ENCODE measurements around the gene SNAI3. TPM values are rescaled to one million over a fixed set of nuclear protein-coding genes. Genes with fewer than 3 reads are reported as not detected.
A peak's percentile ranks its signal among the peaks of the same experiment; 100 is the strongest.

Gene SNAI3
- total and polyA plus RNA-seq, 2 of the 8 experiments (the other 6 are each of a cell fraction or from before 2014, with no cell fraction given): 8.5 to 13.3 TPM

DNA sequence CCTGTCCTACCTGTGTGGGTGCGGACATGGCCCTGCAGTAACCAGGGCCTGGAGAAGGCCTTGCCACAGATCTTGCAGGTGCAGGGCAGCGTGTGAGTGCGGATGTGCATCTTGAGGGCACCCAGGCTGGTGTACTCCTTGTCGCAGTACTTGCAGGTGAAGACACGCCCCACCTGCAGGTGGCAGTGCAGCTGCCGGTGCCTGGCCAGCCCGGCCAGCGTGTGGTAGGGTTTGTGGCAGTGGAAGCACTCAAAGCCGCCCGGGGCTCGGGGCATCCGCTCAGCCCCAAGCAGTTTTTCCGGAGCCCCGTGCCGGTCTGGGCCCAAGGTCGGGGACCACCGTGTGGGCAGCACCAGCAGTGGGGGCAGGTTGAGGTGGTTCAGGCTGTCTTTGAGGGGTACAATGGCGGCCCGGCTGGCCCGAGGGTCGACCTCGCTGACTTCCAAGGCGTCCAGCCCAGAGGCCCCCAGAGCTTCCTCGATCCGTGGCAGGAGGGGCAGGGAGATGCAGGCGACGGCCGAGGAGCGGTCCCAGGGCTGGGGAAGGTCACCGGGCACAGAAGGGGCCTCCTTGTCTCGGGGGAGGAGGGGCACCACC lies 5.1 kb downstream of the SNAI3 start:
- H3K4me2 ChIP-seq (ENCODE audit: insufficient read depth in 1 of 2, low read depth in 2 of 2, low read length in 2 of 2): no peak overlapping the region
- H2AFZ ChIP-seq (ENCODE audit: low read length): no peak overlapping the region
- POLR2A ChIA-PET (ENCODE audit: partially characterized antibody): interaction anchor here (1.1 to 2.7 kb wide), 3 partner anchors 9 to 18 kb away, joined by 3 to 9 read pairs (median 3); partner anchors contain the start of gene MVD
- no peak overlapping the region for H3K14ac ChIP-seq (ENCODE audit: insufficient read length)
- H3K79me1 ChIP-seq (ENCODE audit: low read depth, low read length): no peaks in the 10 kb centered on the region
- H4K20me1 ChIP-seq (replicated peaks in 1 of 2; ENCODE audit: control insufficient read depth in 1 of 2, insufficient read depth in 2 of 2, low read length in 2 of 2): peaks cover 0 to 2% of the 10 kb centered on the region in 2 experiments
- CTCF ChIA-PET (ENCODE audit: partially characterized antibody): interaction anchor here (0.6 to 2.8 kb wide), 15 partner anchors 9 to 226 kb away, joined by 3 to 33 read pairs (median 4); partner anchors contain the start of gene MVD
- H2BK20ac ChIP-seq (ENCODE audit: low read length): 0 out of 2 replicates have a peak overlapping the region, but pooled peaks have one; percentile 48
- no peak overlapping the region for H3K27ac ChIP-seq (ENCODE audit: low read depth, low read length)
- no peak overlapping the region for H3K18ac ChIP-seq (ENCODE audit: extremely low read depth, low read length)
- H2AK5ac ChIP-seq (ENCODE audit: low read depth, low read length): no peak overlapping the region
- no peaks in the 10 kb centered on the region for H3K79me2 ChIP-seq (ENCODE audit: control insufficient read depth in 1 of 2, insufficient read depth in 2 of 2, low read length in 2 of 2)
- H3K56ac ChIP-seq (replicated peaks; ENCODE audit: insufficient read length, low read depth, low read length): no peak overlapping the region
- H3K9ac ChIP-seq (replicated peaks in 1 of 4; ENCODE audit: extremely low read depth in 1 of 4, low read depth in 3 of 4, low read length in 3 of 4): no peak overlapping the region
- no peak overlapping the region for H3K4ac ChIP-seq (replicated peaks; ENCODE audit: insufficient read length, low read depth, low read length)
- peaks cover 10% of the 10 kb centered on the region; the same call in 1 of the 2 replicates for H3K23me2 ChIP-seq (ENCODE audit: low read depth, low read length)
- WGBS, 2 experiments (ENCODE audit: extremely low coverage in 1 of 2, insufficient coverage in 1 of 2, insufficient read length in 1 of 2, insufficient replicate concordance in 2 of 2, low coverage in 1 of 2, low lambda C conversion rate in 2 of 2, missing lambda C conversion rate in 1 of 2): 76% methylated on average over 27 of the region's 31 CpGs; no CpG with 5 or more reads in 1 of the 2 experiments
- H3K4me3 ChIP-seq (ENCODE audit: extremely low read depth in 1 of 4, insufficient read depth in 2 of 4, low read depth in 3 of 4, low read length in 4 of 4): no peak overlapping the region
- no peak overlapping the region for H2BK12ac ChIP-seq (ENCODE audit: low read depth, low read length)
- no peak for FAIRE-seq
- H4K91ac ChIP-seq (replicated peaks; ENCODE audit: insufficient read length, low read length): no peak overlapping the region
- H3K36me3 ChIP-seq (ENCODE audit: control insufficient read depth in 2 of 4, insufficient read depth in 4 of 4, low read length in 3 of 4): no peaks in the 10 kb centered on the region
- no peak overlapping the region; the same call in 1 of the 2 replicates for H4K8ac ChIP-seq (ENCODE audit: extremely low read depth, insufficient read depth, low read length)
- no peak overlapping the region for H3K23ac ChIP-seq (ENCODE audit: insufficient read length)
- no peak overlapping the region for H2BK120ac ChIP-seq (replicated peaks; ENCODE audit: low read depth, low read length)
- H3K27me3 ChIP-seq (replicated peaks in 1 of 4; ENCODE audit: control insufficient read depth in 3 of 4, extremely low read depth in 1 of 4, insufficient read depth in 3 of 4, low read length in 3 of 4): peaks cover 0 to 2% (median 0%) of the 10 kb centered on the region in 4 experiments; a peak in 1 of 7 replicates
- H2BK5ac ChIP-seq (ENCODE audit: low read depth, low read length): no peak overlapping the region
- H3K9me3 ChIP-seq (ENCODE audit: insufficient read depth in 2 of 2, low read depth in 1 of 2, low read length in 1 of 2): no peaks in the 10 kb centered on the region
- no peak overlapping the region for H2BK15ac ChIP-seq (ENCODE audit: low read length)
- H3K4me1 ChIP-seq (replicated peaks in 1 of 4; ENCODE audit: control insufficient read depth in 3 of 4, insufficient read depth in 4 of 4, low read length in 3 of 4): peaks cover 0 to 5% (median 1%) of the 10 kb centered on the region in 4 experiments; a peak in 2 of 7 replicates
- peak; percentile 39 to 82 for DNase-seq (ENCODE audit: low read depth in 1 of 2, low spot score in 2 of 2)
- no peak overlapping the region for H4K5ac ChIP-seq (ENCODE audit: insufficient read length, low read depth, low read length)
- TF ChIP-seq, protein P1, sequence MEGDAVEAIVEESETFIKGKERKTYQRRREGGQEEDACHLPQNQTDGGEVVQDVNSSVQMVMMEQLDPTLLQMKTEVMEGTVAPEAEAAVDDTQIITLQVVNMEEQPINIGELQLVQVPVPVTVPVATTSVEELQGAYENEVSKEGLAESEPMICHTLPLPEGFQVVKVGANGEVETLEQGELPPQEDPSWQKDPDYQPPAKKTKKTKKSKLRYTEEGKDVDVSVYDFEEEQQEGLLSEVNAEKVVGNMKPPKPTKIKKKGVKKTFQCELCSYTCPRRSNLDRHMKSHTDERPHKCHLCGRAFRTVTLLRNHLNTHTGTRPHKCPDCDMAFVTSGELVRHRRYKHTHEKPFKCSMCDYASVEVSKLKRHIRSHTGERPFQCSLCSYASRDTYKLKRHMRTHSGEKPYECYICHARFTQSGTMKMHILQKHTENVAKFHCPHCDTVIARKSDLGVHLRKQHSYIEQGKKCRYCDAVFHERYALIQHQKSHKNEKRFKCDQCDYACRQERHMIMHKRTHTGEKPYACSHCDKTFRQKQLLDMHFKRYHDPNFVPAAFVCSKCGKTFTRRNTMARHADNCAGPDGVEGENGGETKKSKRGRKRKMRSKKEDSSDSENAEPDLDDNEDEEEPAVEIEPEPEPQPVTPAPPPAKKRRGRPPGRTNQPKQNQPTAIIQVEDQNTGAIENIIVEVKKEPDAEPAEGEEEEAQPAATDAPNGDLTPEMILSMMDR (IDR thresholded peaks at IDR 0.05; ENCODE audit: control extremely low read depth in 1 of 3, insufficient read depth in 1 of 3, low read depth in 1 of 3, low read length in 3 of 3): peak; percentile 77 to 92 (median 88)
- TF ChIP-seq SAP30 (IDR thresholded peaks at IDR 0.05; ENCODE audit: insufficient read depth, insufficient replicate concordance, low read length) (no peak), SP2 (IDR thresholded peaks at IDR 0.05; ENCODE audit: low read length) (no peak), RFX5 (IDR thresholded peaks at IDR 0.05; ENCODE audit: borderline replicate concordance, low read depth, low read length) (no peak), MAFK (IDR thresholded peaks at IDR 0.05; ENCODE audit: low read depth, low read length) (no peak), EGR1 (IDR thresholded peaks at IDR 0.05; ENCODE audit: borderline replicate concordance, low read depth, low read length) (no peak), RAD21 (IDR thresholded peaks at IDR 0.05 in 1 of 2, conservative IDR thresholded peaks at IDR 0.05 in 1 of 2; ENCODE audit: low read depth in 2 of 2, low read length in 2 of 2) (peak; percentile 40 to 61)
- TF ChIP-seq, protein P2, sequence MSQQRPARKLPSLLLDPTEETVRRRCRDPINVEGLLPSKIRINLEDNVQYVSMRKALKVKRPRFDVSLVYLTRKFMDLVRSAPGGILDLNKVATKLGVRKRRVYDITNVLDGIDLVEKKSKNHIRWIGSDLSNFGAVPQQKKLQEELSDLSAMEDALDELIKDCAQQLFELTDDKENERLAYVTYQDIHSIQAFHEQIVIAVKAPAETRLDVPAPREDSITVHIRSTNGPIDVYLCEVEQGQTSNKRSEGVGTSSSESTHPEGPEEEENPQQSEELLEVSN (IDR thresholded peaks at IDR 0.05): no peak

Data from H1 (cell line).